Endodermal cell (in vitro differentiated cells): Measurements from ENCODE around the gene DAGLA. TPM values are rescaled to one million over a fixed set of nuclear protein-coding genes. Genes with fewer than 3 reads are reported as not detected.

Experiments used
- DNase-seq: peaks from one replicate; pipeline ENCODE4 v3.0.0-alpha.2; 2017
- H3K27ac ChIP-seq: 2 replicates; pipeline ENCODE4 v1.5.1; 2013; ENCODE audit warnings: mild to moderate bottlenecking, low read depth, low read length, moderate library complexity
- H3K27me3 ChIP-seq: 2 replicates; pipeline ENCODE4 v1.6.1; 2013; ENCODE audit warnings: mild to moderate bottlenecking, low read length, moderate library complexity; ENCODE audit not compliant: insufficient read depth, control insufficient read depth, poor library complexity, severe bottlenecking
- H3K36me3 ChIP-seq: 2 replicates; pipeline ENCODE4 v1.7.0; 2013; ENCODE audit warnings: mild to moderate bottlenecking, low read length, moderate library complexity; ENCODE audit not compliant: control insufficient read depth, insufficient read depth
- H3K4me1 ChIP-seq: one replicate; pipeline ENCODE4 v1.7.0; 2013; ENCODE audit warnings: low read length; ENCODE audit not compliant: control insufficient read depth, insufficient read depth
- H3K4me3 ChIP-seq: 2 replicates; pipeline ENCODE4 v1.5.1; 2013; ENCODE audit warnings: mild to moderate bottlenecking, low read length, moderate library complexity
- H3K9ac ChIP-seq: 2 replicates; pipeline ENCODE4 v1.6.1; 2013; ENCODE audit warnings: mild to moderate bottlenecking, low read length, moderate library complexity; ENCODE audit not compliant: poor library complexity, severe bottlenecking; ENCODE audit errors: extremely low read depth
- H3K9me3 ChIP-seq: 2 replicates; pipeline ENCODE4 v1.6.1; 2013; ENCODE audit warnings: mild to moderate bottlenecking, low read length, moderate library complexity; ENCODE audit not compliant: control insufficient read depth
- H3K27ac Mint-ChIP-seq: 2 replicates; pipeline ENCODE4 v1.8.0; 2020; ENCODE audit warnings: mixed read lengths
- H3K27me3 Mint-ChIP-seq: 2 replicates; pipeline ENCODE4 v1.8.0; 2021; ENCODE audit warnings: mild to moderate bottlenecking, mixed read lengths; ENCODE audit not compliant: insufficient read depth
- H3K36me3 Mint-ChIP-seq: 2 replicates; pipeline ENCODE4 v1.8.0; 2020; ENCODE audit warnings: low read depth, mixed read lengths
- H3K4me1 Mint-ChIP-seq: 2 replicates; pipeline ENCODE4 v1.8.0; 2020; ENCODE audit warnings: mixed read lengths
- H3K4me3 Mint-ChIP-seq: 2 replicates; pipeline ENCODE4 v1.8.0; 2020; ENCODE audit warnings: mild to moderate bottlenecking, moderate library complexity, mixed read lengths
- H3K9me3 Mint-ChIP-seq: 2 replicates; pipeline ENCODE4 v1.8.0; 2020; ENCODE audit warnings: mild to moderate bottlenecking, mixed read lengths
- CTCF ChIP-seq: fragments of 200-600 bp; sonication (generic); conservative IDR thresholded peaks from 2 replicates; pipeline ENCODE4 v1.5.0; 2021; ENCODE audit warnings: antibody characterized with exemption, mild to moderate bottlenecking
- WGBS, 2 experiments: methylation state at CpG; one replicate each; pipeline versions ENCODE4 v1.1.5 to v1.1.7; 2013; ENCODE audit warnings: missing lambda C conversion rate in 2 of 2, mixed read lengths in 1 of 2; ENCODE audit not compliant: insufficient coverage in 1 of 2, insufficient read length in 1 of 2; 5-methylcytosine and 5-hydroxymethylcytosine counted together
- total RNA-seq, 2 donors: library from RNA; stranded (reverse); fragmentation: NEBNext Ultra II Directional in 1 of 2; extraction: Animal tissue kit (Norgen Biotek cat#: 25700) in 1 of 2; gene quantifications; 2 replicates in 1 of 2; 3 replicates in 1 of 2; pipeline ENCODE4 v1.2.1, GENCODE V29; 2021

Gene DAGLA
- total RNA-seq, 2 donors from 2014 or later: 5.6 to 8.7 TPM

- Mint-ChIP-seq H3K4me1 (no peaks in the 10 kb centered on the region), H3K9me3 (no peaks in the 10 kb centered on the region), H3K36me3 (peaks cover 22% of the 10 kb centered on the region), H3K27me3 (no peaks in the 10 kb centered on the region), H3K4me3 (no peak overlapping the region), H3K27ac (peak overlapping the region; percentile 35)
- Histone ChIP-seq H3K4me3 (no peak overlapping the region), H3K27ac (no peak overlapping the region), H3K4me1 (no peaks in the 10 kb centered on the region), H3K9ac (no peak overlapping the region), H3K9me3 (no peaks in the 10 kb centered on the region), H3K27me3 (no peaks in the 10 kb centered on the region), H3K36me3 (peaks cover 10% of the 10 kb centered on the region)
- TF ChIP-seq CTCF: no peak
- WGBS, 2 experiments: 93 to 94% methylated on average over 7 to 20 of the region's 20 CpGs
- no peak for DNase-seq
Measured at GRCh38 chr11:61775606-61776554, 95.7 kb downstream of the DAGLA start.

- WGBS, 2 experiments: 82 to 100% methylated on average over 7 to 9 of the region's 9 CpGs
- Mint-ChIP-seq H3K4me3 (no peak overlapping the region), H3K4me1 (no peaks in the 10 kb centered on the region), H3K36me3 (peaks cover 22% of the 10 kb centered on the region), H3K27me3 (no peaks in the 10 kb centered on the region), H3K27ac (no peak overlapping the region), H3K9me3 (no peaks in the 10 kb centered on the region)
- Histone ChIP-seq H3K9me3 (no peaks in the 10 kb centered on the region), H3K36me3 (peaks cover 10% of the 10 kb centered on the region), H3K9ac (no peak overlapping the region), H3K4me1 (no peaks in the 10 kb centered on the region), H3K27me3 (no peaks in the 10 kb centered on the region), H3K4me3 (no peak overlapping the region), H3K27ac (no peak overlapping the region)
- DNase-seq: peak; percentile 94
- TF ChIP-seq CTCF: peak; percentile 91
Measured at GRCh38 chr11:61776561-61777075, 96.4 kb downstream of the DAGLA start.

GRCh38 chr11:61777234-61778090 lies 97.3 kb downstream of the DAGLA start:
- no peak overlapping the region for H3K4me3 ChIP-seq
- H3K36me3 ChIP-seq: peaks cover 13% of the 10 kb centered on the region
- TF ChIP-seq CTCF: no peak
- no peak overlapping the region for H3K4me3 Mint-ChIP-seq
- H3K9ac ChIP-seq: no peak overlapping the region
- H3K9me3 ChIP-seq: no peaks in the 10 kb centered on the region
- WGBS, 2 experiments: 91 to 96% methylated on average over 36 to 67 of the region's 67 CpGs
- no peak overlapping the region for H3K27ac ChIP-seq
- no peak overlapping the region for H3K27ac Mint-ChIP-seq
- peak; percentile 84 for DNase-seq
- H3K27me3 ChIP-seq: no peaks in the 10 kb centered on the region
- peaks cover 25% of the 10 kb centered on the region for H3K36me3 Mint-ChIP-seq
- no peaks in the 10 kb centered on the region for H3K27me3 Mint-ChIP-seq
- H3K4me1 Mint-ChIP-seq: no peaks in the 10 kb centered on the region
- H3K4me1 ChIP-seq: no peaks in the 10 kb centered on the region
- no peaks in the 10 kb centered on the region for H3K9me3 Mint-ChIP-seq
